Upper lobe of left lung (tissue), 6 donors: ENCODE data around the gene PITPNM2. TPM values are rescaled to one million over a fixed set of nuclear protein-coding genes. Genes with fewer than 3 reads are reported as not detected.
"Not testable (repeated sequence)": the region's sequence is repeated elsewhere in the genome, so short reads cannot be mapped to it uniquely, and the experiment has no call there.

Source experiments
- ATAC-seq, 2 donors: fragments of 200-7000 bp; cut with Tn5 transposase; one replicate each; pipeline ENCODE4 v1.9.1; 2022; ENCODE audit warnings: mild to moderate bottlenecking in 2 of 2, moderate library complexity in 2 of 2; ENCODE audit not compliant: low FRiP score in 2 of 2
- DNase-seq, 2 donors: peaks; one replicate each; pipeline ENCODE4 v3.0.0-alpha.2; 2019 to 2020
- H3K27ac ChIP-seq, 4 donors: fragments of 200-600 bp; sonication (generic); one replicate each; pipeline ENCODE4 v1.5.1; 2016 to 2019
- H3K27me3 ChIP-seq, 4 donors: fragments of 200-600 bp; sonication (generic); one replicate each; pipeline ENCODE4 v1.5.1; 2017 to 2019
- H3K36me3 ChIP-seq, 4 donors: fragments of 200-600 bp; sonication (generic); one replicate each; pipeline ENCODE4 v1.5.1; 2016 to 2019
- H3K4me1 ChIP-seq, 4 donors: fragments of 200-600 bp; sonication (generic); one replicate each; pipeline ENCODE4 v1.5.1; 2018 to 2019
- H3K4me3 ChIP-seq, 4 donors: fragments of 200-600 bp; sonication (generic); one replicate each; pipeline ENCODE4 v1.5.1; 2017 to 2019; ENCODE audit warnings: mild to moderate bottlenecking in 2 of 4, moderate library complexity in 1 of 4
- H3K9me3 ChIP-seq, 4 donors: fragments of 200-600 bp; sonication (generic); one replicate each; pipeline ENCODE4 v1.5.1; 2018 to 2019
- EP300 ChIP-seq, 4 donors: sonication (generic); formaldehyde crosslinking; IDR thresholded peaks; one replicate each; pipeline ENCODE4 v1.5.1; 2017; ENCODE audit warnings: antibody characterized with exemption in 4 of 4, control low read depth in 2 of 4
- POLR2A ChIP-seq, 4 donors: fragments of 450-650 bp; IDR thresholded peaks; one replicate each; pipeline ENCODE4 v1.5.1; 2016 to 2017; ENCODE audit warnings: antibody characterized with exemption in 4 of 4, mild to moderate bottlenecking in 2 of 4
- POLR2AphosphoS5 ChIP-seq, 2 donors: sonication (generic); formaldehyde crosslinking; IDR thresholded peaks; one replicate each; pipeline ENCODE4 v1.5.1; 2017; ENCODE audit warnings: antibody characterized with exemption in 2 of 2
- WGBS, 2 donors: methylation state at CpG; one replicate each; pipeline ENCODE4 v1.1.5; 2017 to 2018; 5-methylcytosine and 5-hydroxymethylcytosine counted together
- total RNA-seq, 6 donors: library from RNA; depleted of rRNA in 4 of 6; stranded (reverse); fragments of >200 nt in 4 of 6; gene quantifications; one replicate each; pipeline versions ENCODE4 v1.1.0 to v1.2.1, GENCODE V29; 2016 to 2021
- TF ChIP-seq, protein P1 (sequence below), 6 experiments: fragments of 450-650 bp in 4 of 6; fragments of 200-600 bp in 2 of 6; sonication (generic) in 2 of 6; IDR thresholded peaks; one replicate each; pipeline ENCODE4 v1.5.1; 2016 to 2019; ENCODE audit warnings: antibody characterized with exemption in 6 of 6
- donor health status: DM: no; HTN: no; CAD: no; lungs with moderate emphysema.
- donor health status: DM: no; HTN: yes; CAD: no; lungs with severe emphysema.

The PITPNM2 gene
- total RNA-seq, 6 donors from 2014 or later = 17.5 to 56.6 (median 29.4) TPM

DNA sequence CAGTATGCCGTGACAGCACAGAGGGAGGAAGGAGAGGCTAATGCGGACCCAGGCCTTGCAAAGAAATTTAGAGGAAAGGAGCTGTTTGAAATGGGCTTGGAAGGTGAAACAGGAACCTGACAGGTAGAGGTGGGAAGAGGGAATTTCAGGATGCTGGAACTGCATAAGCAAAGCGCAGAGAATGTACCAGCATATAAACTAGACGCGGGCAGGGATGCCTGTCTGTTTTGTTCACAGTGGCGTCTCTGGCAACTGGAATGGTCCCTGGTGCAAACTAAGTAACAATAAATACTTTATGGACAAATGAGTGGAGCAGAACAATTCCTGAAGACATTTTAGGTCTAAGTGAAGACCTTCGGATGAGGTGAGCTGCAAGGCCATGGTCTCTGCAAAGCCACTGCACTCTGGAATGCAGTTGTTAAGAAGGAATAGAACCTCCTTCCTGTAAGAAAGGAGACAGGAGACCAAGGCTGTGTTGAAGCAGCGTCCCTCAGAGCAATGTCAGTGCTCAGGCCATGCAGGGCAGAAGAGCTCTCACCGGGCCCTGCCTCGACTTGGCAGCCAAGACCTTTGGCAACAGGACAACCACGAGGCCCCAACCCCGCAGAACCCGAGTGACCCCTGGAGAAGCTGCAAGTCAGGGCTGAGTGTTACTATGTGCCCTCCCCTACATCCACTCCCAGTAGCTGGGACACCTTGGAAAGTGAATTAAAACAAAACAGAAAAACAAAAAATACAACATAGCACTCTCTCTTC lies 42.8 kb downstream of the PITPNM2 start:
- Histone ChIP-seq H3K27me3 (no peaks in the 10 kb centered on the region), H3K36me3 (peaks cover 0 to 6% (median 0%) of the 10 kb centered on the region in 4 donors), H3K4me3 (no peak overlapping the region), H3K9me3 (no peaks in the 10 kb centered on the region), H3K4me1 (peaks cover 34 to 61% (median 40%) of the 10 kb centered on the region in 4 donors), H3K27ac (peak overlapping the region; percentile 79 to 84 (median 81))
- 64 to 67% methylated on average over 13 of the region's 13 CpGs for WGBS, 2 donors
- ATAC-seq = no peak
- DNase-seq = no peak
- TF ChIP-seq EP300 (IDR thresholded peaks at IDR 0.05) = no peak
- no peak for TF ChIP-seq POLR2A (IDR thresholded peaks at IDR 0.05)
- TF ChIP-seq, protein P1, sequence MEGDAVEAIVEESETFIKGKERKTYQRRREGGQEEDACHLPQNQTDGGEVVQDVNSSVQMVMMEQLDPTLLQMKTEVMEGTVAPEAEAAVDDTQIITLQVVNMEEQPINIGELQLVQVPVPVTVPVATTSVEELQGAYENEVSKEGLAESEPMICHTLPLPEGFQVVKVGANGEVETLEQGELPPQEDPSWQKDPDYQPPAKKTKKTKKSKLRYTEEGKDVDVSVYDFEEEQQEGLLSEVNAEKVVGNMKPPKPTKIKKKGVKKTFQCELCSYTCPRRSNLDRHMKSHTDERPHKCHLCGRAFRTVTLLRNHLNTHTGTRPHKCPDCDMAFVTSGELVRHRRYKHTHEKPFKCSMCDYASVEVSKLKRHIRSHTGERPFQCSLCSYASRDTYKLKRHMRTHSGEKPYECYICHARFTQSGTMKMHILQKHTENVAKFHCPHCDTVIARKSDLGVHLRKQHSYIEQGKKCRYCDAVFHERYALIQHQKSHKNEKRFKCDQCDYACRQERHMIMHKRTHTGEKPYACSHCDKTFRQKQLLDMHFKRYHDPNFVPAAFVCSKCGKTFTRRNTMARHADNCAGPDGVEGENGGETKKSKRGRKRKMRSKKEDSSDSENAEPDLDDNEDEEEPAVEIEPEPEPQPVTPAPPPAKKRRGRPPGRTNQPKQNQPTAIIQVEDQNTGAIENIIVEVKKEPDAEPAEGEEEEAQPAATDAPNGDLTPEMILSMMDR (IDR thresholded peaks at IDR 0.05) = no peak
- no peak for TF ChIP-seq POLR2AphosphoS5 (IDR thresholded peaks at IDR 0.05)

DNA sequence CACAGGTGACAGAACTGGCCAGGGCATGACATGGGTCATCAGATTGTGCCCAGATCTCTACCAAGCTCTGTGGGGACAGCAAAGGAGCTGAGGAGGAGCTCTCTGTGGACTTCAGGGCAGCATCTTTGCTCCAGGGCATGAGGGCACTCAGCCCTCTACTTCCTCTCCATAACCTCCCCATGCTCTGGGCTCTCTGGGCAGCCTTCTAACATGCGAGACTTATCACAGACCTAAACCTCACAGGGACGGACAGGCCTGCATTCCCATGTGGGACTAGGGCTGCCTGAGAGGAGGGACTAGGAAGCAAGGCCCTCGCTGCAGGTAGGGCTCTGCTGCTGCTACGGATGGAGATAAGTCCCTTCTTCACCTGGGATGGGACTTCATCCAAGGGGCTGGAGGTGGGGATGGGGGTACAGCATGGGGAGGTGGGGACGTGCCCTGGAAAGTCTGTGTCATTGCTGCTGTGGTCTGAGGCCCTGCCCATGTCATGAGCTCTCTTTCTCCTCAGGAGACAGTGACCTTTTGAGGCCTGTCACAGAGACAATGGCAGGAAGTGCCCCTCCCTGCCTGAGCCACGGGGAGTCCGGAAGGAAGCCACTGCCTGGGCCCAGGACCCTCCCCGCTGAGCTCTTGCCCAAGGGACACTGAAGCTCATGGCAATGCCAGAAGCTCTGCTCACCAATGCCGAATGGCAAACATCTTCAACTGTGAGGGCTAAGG lies 44.1 kb downstream of the PITPNM2 start:
- Histone ChIP-seq H3K4me3 (no peak overlapping the region), H3K9me3 (no peaks in the 10 kb centered on the region), H3K27ac (peak overlapping the region; percentile 81 to 84 (median 81)), H3K27me3 (no peaks in the 10 kb centered on the region), H3K36me3 (peaks cover 0 to 6% (median 0%) of the 10 kb centered on the region in 4 donors), H3K4me1 (peaks cover 39 to 58% (median 45%) of the 10 kb centered on the region in 4 donors)
- TF ChIP-seq, protein P1 (IDR thresholded peaks at IDR 0.05) = no peak
- peak; percentile 82 to 89 for TF ChIP-seq POLR2AphosphoS5 (IDR thresholded peaks at IDR 0.05)
- peak in 1 of 4 donors; percentile 4 for TF ChIP-seq POLR2A (IDR thresholded peaks at IDR 0.05)
- peak; percentile 69 to 98 (median 92) for TF ChIP-seq EP300 (IDR thresholded peaks at IDR 0.05)
- DNase-seq (peak in 1 of 2 donors; percentile 74), ATAC-seq (peak; percentile 54 to 68)
- 32 to 40% methylated on average over 3 to 9 of the region's 9 CpGs for WGBS, 2 donors

GRCh38 chr12:123105211-123105826 lies 45.6 kb downstream of the PITPNM2 start:
- no peak for ATAC-seq
- peak overlapping the region in 3 of 4 donors; percentile 20 to 31 (median 30) for H3K4me3 ChIP-seq

GRCh38 chr12:123104809-123105208 lies 46.1 kb downstream of the PITPNM2 start:
- 73 to 84% methylated on average over 4 of the region's 4 CpGs for WGBS, 2 donors
- peak overlapping the region; percentile 81 to 84 (median 81) for H3K27ac ChIP-seq

More at GRCh38 chr12:123105211-123105826, 45.6 kb downstream of the PITPNM2 start:
- H3K36me3 ChIP-seq = peaks cover 0 to 6% (median 0%) of the 10 kb centered on the region in 4 donors
- H3K27ac ChIP-seq = peak overlapping the region; percentile 81 to 84 (median 81)
- peaks cover 54 to 59% (median 58%) of the 10 kb centered on the region in 4 donors for H3K4me1 ChIP-seq
- 71 to 73% methylated on average over 13 to 14 of the region's 14 CpGs for WGBS, 2 donors
- no peaks in the 10 kb centered on the region for H3K9me3 ChIP-seq
- no peak for DNase-seq
- TF ChIP-seq POLR2A (IDR thresholded peaks at IDR 0.05) (peak in 2 of 4 donors; percentile 30 to 48), POLR2AphosphoS5 (IDR thresholded peaks at IDR 0.05) (peak; percentile 85 to 87), EP300 (IDR thresholded peaks at IDR 0.05) (peak; percentile 29 to 95 (median 84))
- TF ChIP-seq, protein P1 (IDR thresholded peaks at IDR 0.05) = no peak
- no peaks in the 10 kb centered on the region for H3K27me3 ChIP-seq

GRCh38 chr12:123104094-123104493 lies 46.8 kb downstream of the PITPNM2 start:
- not testable (repeated sequence) for H3K36me3 ChIP-seq, H3K27me3 ChIP-seq, ATAC-seq, DNase-seq, H3K9me3 ChIP-seq
- 82 to 85% methylated on average over 12 of the region's 12 CpGs for WGBS, 2 donors
- H3K4me3 ChIP-seq = peak overlapping the region in 3 of 4 donors; percentile 8 to 32 (median 20)
- H3K4me1 ChIP-seq = peaks cover 61 to 70% (median 67%) of the 10 kb centered on the region in 4 donors
- peak overlapping the region; percentile 47 to 84 (median 66) for H3K27ac ChIP-seq

More at GRCh38 chr12:123104809-123105208, 46.1 kb downstream of the PITPNM2 start:
- Histone ChIP-seq H3K4me1 (peaks cover 59 to 65% (median 63%) of the 10 kb centered on the region in 4 donors), H3K4me3 (peak overlapping the region in 3 of 4 donors; percentile 20 to 31 (median 30)), H3K27me3 (no peaks in the 10 kb centered on the region), H3K9me3 (no peaks in the 10 kb centered on the region), H3K36me3 (peaks cover 0 to 6% (median 0%) of the 10 kb centered on the region in 4 donors)
- TF ChIP-seq EP300 (IDR thresholded peaks at IDR 0.05) (no peak), POLR2A (IDR thresholded peaks at IDR 0.05) (no peak), POLR2AphosphoS5 (IDR thresholded peaks at IDR 0.05) (no peak)
- TF ChIP-seq, protein P1 (IDR thresholded peaks at IDR 0.05) = no peak
- ATAC-seq = no peak
- no peak for DNase-seq
